Medulla oblongata (tissue), 1 donor: ENCODE measurements around the gene DCAF11.
"Not testable (repeated sequence)": the region's sequence is repeated elsewhere in the genome, so short reads cannot be mapped to it uniquely, and the experiment has no call there.

Experiments used
- DNase-seq: peaks from one replicate; pipeline ENCODE4 v3.0.0-alpha.2; 2015; ENCODE audit errors: extremely low spot score

DCAF11 gene

GRCh38 chr14:24096545-24097181 lies 17.9 kb upstream of the DCAF11 start:
- DNase-seq, result no peak

DNA sequence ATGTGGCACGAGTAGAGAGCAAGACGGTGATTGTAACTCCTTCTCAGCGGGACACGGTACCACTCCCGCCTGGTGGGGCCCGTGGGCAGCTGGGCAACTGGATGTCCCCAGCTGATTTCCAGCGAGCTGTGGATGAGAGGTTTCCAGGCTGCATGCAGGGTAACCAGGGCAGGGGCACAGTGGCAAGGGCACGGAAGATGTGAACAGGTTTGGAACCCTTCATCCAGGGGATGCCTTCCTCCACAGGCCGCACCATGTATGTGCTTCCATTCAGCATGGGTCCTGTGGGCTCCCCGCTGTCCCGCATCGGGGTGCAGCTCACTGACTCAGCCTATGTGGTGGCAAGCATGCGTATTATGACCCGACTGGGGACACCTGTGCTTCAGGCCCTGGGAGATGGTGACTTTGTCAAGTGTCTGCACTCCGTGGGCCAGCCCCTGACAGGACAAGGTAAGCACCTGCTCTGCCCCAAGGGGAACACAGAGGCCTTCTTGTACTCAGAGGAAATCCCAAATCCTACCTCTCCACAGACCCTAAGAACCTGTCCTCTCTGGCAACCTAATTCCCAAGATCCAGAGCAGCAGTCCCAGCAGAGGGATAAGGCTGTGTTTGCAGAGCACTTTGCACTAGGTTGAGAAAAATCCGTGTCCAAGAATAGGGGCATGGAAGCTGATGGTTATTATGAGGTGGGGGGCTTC lies 16.2 kb upstream of the DCAF11 start:
- DNase-seq, result no peak

- DNase-seq, result peak; percentile 41
Observed at GRCh38 chr14:24098927-24099813, 15.4 kb upstream of the DCAF11 start.

DNA sequence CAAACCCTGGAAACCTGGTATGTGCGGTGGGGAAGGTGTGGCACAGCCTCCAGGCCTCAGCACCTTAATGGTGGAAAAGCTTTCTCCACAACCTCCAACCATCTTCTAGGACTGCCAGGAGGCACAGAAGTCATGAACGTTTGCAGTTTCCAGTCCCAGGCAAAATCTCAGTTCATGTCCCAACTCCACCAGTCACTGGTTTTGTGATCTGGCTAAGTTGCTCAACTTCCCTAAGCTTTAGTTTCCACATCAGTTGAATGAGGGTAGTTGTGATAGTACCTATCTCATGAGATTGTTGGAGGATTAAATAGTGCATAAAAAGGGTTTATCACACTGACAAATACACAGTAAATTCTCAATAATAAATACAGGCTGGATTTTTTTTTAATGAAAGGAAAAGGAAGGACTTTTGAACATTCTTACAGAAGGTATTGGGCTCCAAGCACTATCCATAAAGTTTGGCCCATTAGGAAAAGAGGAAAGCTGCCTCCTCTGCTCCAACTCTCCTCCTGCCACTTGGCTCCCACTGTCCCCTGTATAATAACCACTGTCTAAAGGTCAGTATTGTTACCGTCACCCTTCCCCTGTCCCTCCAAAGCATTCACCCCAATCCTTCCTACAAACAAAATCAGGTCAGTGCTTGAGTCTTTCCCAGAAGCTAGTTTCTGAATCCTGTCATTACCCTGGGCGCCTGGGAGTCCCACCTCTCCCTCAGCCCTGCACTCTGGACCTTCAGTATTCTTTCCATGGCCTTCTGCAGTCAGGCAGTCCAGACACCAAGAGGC lies 14.2 kb upstream of the DCAF11 start:
- DNase-seq, result no peak

DNA sequence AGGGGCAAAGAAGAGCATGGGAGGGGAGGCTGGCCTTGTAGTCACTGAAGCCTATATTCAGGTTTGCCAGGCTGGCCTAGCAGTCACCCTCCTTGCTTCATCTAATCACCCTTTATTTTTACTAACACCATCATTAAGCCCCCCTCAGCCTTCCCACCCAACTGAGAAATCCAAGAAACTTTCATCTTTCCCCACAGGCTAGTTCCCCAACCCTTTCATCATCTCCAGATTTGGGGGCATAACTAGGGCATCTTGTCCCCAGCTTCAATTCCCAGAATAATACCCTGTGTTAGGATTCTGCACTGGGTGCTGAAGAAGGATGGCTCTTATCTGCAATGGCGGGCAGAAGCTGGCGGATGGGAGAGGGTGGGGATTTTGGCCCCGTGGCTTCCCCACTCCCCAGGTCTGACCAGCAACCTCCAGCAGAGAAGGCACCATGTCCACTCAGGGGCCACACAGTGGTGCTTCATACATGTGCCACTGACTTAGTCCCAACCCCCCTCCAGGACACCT lies 13.5 kb upstream of the DCAF11 start:
- no peak for DNase-seq

- no peak for DNase-seq
Observed at GRCh38 chr14:24102357-24103048, 12.1 kb upstream of the DCAF11 start.

- no peak for DNase-seq
Observed at GRCh38 chr14:24103451-24103850, 11.1 kb upstream of the DCAF11 start.

- DNase-seq, result not testable (repeated sequence)
Observed at GRCh38 chr14:24105609-24106239, 8.9 kb upstream of the DCAF11 start.

GRCh38 chr14:24106672-24107271 lies 7.8 kb upstream of the DCAF11 start:
- no peak for DNase-seq

DNA sequence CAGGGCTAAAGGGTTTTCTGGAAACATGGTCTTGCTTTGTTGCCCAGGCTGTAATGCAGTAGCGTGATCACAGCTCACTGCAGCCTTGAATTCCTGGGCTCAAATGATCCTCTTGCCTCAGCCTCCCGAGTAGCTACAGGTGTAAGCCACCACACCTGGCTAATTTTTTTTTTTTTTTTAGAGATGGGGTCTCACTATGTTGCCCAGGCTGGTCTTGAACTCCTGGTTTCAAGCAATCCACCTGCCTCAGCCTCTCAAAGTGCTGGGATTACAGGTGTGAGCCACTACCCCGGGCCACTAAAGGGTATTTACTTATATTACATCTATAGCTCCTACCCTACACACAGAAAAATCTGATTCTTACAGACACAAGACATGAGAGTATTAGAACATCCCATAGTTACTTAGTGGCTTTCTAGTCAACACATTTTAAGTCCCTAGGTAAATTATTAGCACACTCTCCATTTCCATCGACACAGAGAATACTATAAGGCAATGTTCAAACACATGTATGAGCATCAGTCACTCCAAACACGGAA lies 6.2 kb upstream of the DCAF11 start:
- DNase-seq, result no peak

GRCh38 chr14:24110060-24110459 lies 4.5 kb upstream of the DCAF11 start:
- no peak for DNase-seq

GRCh38 chr14:24110523-24110922 lies 4.1 kb upstream of the DCAF11 start:
- DNase-seq, result no peak

- no peak for DNase-seq
Observed at GRCh38 chr14:24113379-24113800, 1.2 kb upstream of the DCAF11 start.

DNA sequence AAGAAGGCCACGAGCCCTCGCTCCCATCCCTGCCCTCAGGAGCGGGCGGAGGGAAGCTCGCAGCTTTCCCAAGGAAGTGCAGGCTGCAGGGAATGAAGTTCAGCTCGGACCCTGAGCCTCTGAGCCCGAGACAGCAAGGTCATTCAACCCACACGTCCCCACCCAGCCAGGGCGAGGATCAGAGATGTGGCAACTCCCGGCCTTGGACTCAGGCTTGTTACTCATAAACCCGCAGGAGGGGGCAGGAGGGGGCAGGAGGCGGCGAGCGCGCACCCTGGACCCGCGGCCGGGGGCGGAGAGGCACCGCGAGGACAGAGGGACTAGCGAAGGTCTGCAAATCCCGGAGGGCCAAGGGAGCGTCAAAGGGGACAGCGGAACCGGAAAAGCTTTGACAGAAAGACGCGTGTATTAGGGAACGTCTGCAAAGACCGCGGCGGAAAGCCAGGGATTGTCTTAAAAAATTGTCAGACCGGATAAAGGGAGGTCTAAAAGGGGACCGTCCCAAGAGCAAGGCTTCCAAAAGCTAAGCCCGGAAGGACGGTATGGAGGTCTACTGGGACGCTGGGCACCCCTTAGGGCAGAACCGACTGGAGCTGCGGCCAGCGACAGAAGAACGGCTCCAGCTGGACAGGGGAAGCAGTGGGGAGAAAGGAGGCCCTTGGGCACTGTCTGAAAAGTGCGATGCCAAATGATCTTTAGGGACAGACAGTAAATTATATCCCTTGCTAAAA lies 611 bp upstream of the DCAF11 start:
- DNase-seq, result peak; percentile 87

- no peak for DNase-seq
Observed at GRCh38 chr14:24115422-24116127, 998 bp downstream of the DCAF11 start.

DNA sequence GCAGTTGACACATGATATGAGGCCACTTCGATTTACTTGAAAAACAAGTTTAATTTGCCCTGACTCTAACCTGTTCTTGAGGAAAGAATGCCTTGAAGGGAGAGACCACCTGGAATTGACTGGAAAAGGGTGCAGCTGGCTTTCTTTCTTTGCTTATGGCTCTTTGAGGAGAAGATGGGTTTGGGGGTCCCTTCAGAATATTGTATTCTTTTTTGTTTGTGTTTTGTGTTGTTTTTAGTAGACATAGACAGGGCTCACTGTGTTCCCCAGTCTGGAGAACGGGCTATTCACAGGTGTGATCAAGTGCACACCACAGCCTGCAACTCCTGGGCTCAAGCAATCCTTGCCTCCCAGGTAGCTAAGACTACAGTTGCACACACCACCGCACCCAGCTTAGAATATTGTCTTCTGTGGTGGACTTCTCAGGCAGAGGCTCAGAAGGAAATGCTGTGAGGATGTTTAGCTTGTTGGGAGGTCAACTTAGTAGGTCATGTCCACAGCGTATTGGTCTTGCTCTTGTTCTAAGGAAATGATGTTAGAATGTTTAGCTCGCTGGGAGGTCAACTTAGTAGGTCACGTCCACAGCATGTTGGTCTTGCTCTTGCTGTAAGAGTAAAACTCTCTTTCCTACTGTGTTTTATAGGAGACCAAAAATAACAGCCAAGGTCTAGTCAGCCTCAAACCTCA lies 1.7 kb downstream of the DCAF11 start:
- DNase-seq, result no peak

DNA sequence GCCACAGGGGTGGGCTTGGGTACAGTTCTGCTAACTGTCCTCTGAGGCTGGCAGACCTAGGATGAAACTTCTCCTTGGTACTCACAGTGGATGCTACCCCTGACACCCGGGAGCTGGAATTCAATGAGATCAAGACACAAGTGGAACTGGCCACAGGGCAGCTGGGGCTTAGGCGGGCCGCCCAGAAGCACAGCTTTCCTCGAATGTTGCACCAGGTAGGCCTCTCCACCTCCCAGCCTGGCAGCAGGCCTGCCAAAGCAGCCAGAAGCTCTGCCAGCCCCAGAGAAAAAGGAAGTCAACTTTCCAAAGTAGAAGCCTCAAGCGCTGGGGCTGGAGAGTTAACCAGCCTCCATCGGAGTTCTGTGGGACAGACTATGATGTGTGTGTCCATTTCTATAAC lies 2.6 kb downstream of the DCAF11 start:
- DNase-seq, result no peak

DNA sequence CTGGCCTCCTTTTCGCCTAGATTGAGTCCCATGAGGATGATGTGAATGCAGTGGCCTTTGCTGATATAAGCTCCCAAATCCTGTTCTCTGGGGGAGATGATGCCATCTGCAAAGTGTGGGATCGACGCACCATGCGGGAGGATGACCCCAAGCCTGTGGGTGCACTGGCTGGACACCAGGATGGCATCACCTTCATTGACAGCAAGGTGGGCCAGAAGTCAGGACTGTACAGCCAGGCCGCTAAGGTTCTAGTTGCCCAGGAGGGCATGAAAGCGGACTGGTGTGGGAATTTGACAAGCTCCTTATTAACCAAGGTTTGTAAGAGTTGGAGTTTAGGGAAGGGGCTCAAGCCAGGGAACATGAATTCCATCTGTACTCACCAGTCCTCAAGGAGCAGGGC lies 5.1 kb downstream of the DCAF11 start:
- no peak for DNase-seq
